Tibial nerve (tissue), 4 donors: ENCODE data around the gene PRXL2A. TPM values are rescaled to one million over a fixed set of nuclear protein-coding genes. Genes with fewer than 3 reads are reported as not detected.

Source experiments
- DNase-seq, 2 donors: peaks; one replicate each; pipeline ENCODE4 v3.0.0-alpha.2; 2019; ENCODE audit warnings: low spot score in 2 of 2
- H3K27ac ChIP-seq, 4 donors: fragments of 200-600 bp; sonication (generic) in 3 of 4; one replicate each; pipeline ENCODE4 v1.5.1; 2017 to 2019; ENCODE audit warnings: mild to moderate bottlenecking in 1 of 4
- H3K27me3 ChIP-seq, 2 donors: fragments of 200-600 bp; sonication (generic) in 1 of 2; one replicate each; pipeline versions ENCODE4 v1.5.1 to v1.6.0; 2017 to 2019
- H3K36me3 ChIP-seq, 3 donors: fragments of 200-600 bp; sonication (generic); one replicate each; pipeline ENCODE4 v1.5.1; 2018 to 2019
- H3K4me1 ChIP-seq, 4 donors: fragments of 200-600 bp; sonication (generic) in 3 of 4; one replicate each; pipeline ENCODE4 v1.5.1; 2017 to 2019
- H3K4me3 ChIP-seq, 4 donors: fragments of 200-600 bp; sonication (generic) in 3 of 4; one replicate each; pipeline ENCODE4 v1.5.1; 2017 to 2019; ENCODE audit warnings: mild to moderate bottlenecking in 1 of 4, moderate library complexity in 1 of 4
- H3K9me3 ChIP-seq, 4 donors: fragments of 200-600 bp; sonication (generic) in 3 of 4; one replicate each; pipeline ENCODE4 v1.5.1; 2017 to 2019
- CTCF ChIP-seq, 5 experiments: fragments of 200-600 bp in 3 of 5; fragments of 450-650 bp in 2 of 5; sonication (generic) in 3 of 5; IDR thresholded peaks; one replicate each; pipeline ENCODE4 v1.5.1; 2016 to 2019; ENCODE audit warnings: antibody characterized with exemption in 5 of 5, mild to moderate bottlenecking in 3 of 5, moderate library complexity in 2 of 5
- EP300 ChIP-seq, 2 donors: sonication (generic); formaldehyde crosslinking; IDR thresholded peaks; one replicate each; pipeline ENCODE4 v1.6.1; 2017; ENCODE audit warnings: antibody characterized with exemption in 2 of 2, mild to moderate bottlenecking in 1 of 2
- POLR2A ChIP-seq, 2 donors: fragments of 450-650 bp; IDR thresholded peaks; one replicate each; pipeline ENCODE4 v1.6.1; 2017; ENCODE audit warnings: antibody characterized with exemption in 2 of 2, mild to moderate bottlenecking in 2 of 2, moderate library complexity in 2 of 2
- WGBS, 2 donors: methylation state at CpG; one replicate each; pipeline ENCODE4 v1.1.5; 2018; 5-methylcytosine and 5-hydroxymethylcytosine counted together
- total RNA-seq, 4 donors: library from RNA; depleted of rRNA; stranded (reverse); fragments of >200 nt; gene quantifications; one replicate each; pipeline ENCODE4 v1.1.0, GENCODE V29; 2016

Gene PRXL2A
- total RNA-seq, 4 donors from 2014 or later, result 94.5 to 176 (median 128) TPM

- 15 to 22% methylated on average over 6 of the region's 6 CpGs for WGBS, 2 donors
- Histone ChIP-seq H3K27me3 (no peaks in the 10 kb centered on the region), H3K4me3 (peak overlapping the region in 3 of 4 donors; percentile 6 to 25 (median 13)), H3K36me3 (peaks cover 0 to 18% (median 3%) of the 10 kb centered on the region in 3 donors), H3K4me1 (peaks cover 0 to 100% (median 98%) of the 10 kb centered on the region in 4 donors), H3K27ac (peak overlapping the region; percentile 81 to 99 (median 90)), H3K9me3 (no peaks in the 10 kb centered on the region)
- DNase-seq, result peak; percentile 66 to 70
- peak in 1 of 5 experiments; percentile 16 for TF ChIP-seq CTCF (IDR thresholded peaks at IDR 0.05)
- TF ChIP-seq EP300 (IDR thresholded peaks at IDR 0.05), result peak; percentile 75 to 93
- peak in 1 of 2 donors; percentile 59 for TF ChIP-seq POLR2A (IDR thresholded peaks at IDR 0.05)
Measured at GRCh38 chr10:80468002-80468401, 59.7 kb downstream of the PRXL2A start.

GRCh38 chr10:80468806-80469421, 60.6 kb downstream of the PRXL2A start:
- 46 to 51% methylated on average over 7 of the region's 7 CpGs for WGBS, 2 donors
- Histone ChIP-seq H3K27me3 (no peaks in the 10 kb centered on the region), H3K27ac (peak overlapping the region; percentile 81 to 99 (median 90)), H3K4me3 (peak overlapping the region in 2 of 4 donors; percentile 8 to 25), H3K36me3 (peaks cover 0 to 18% (median 3%) of the 10 kb centered on the region in 3 donors), H3K4me1 (peaks cover 0 to 100% (median 98%) of the 10 kb centered on the region in 4 donors), H3K9me3 (no peaks in the 10 kb centered on the region)
- TF ChIP-seq POLR2A (IDR thresholded peaks at IDR 0.05), result no peak
- TF ChIP-seq CTCF (IDR thresholded peaks at IDR 0.05), result no peak
- TF ChIP-seq EP300 (IDR thresholded peaks at IDR 0.05), result no peak
- no peak for DNase-seq

GRCh38 chr10:80470266-80470665, 61.9 kb downstream of the PRXL2A start:
- DNase-seq, result no peak
- TF ChIP-seq EP300 (IDR thresholded peaks at IDR 0.05) (no peak), CTCF (IDR thresholded peaks at IDR 0.05) (no peak), POLR2A (IDR thresholded peaks at IDR 0.05) (no peak)
- peak overlapping the region in 3 of 4 donors; percentile 37 to 99 (median 93) for H3K27ac ChIP-seq
- no peak overlapping the region for H3K4me3 ChIP-seq
- 87 to 96% methylated on average over 3 of the region's 3 CpGs for WGBS, 2 donors
- H3K4me1 ChIP-seq, result peaks cover 0 to 100% (median 95%) of the 10 kb centered on the region in 4 donors
- no peaks in the 10 kb centered on the region for H3K27me3 ChIP-seq
- no peaks in the 10 kb centered on the region for H3K9me3 ChIP-seq
- H3K36me3 ChIP-seq, result peaks cover 0 to 18% (median 3%) of the 10 kb centered on the region in 3 donors

GRCh38 chr10:80471001-80471400, 62.6 kb downstream of the PRXL2A start:
- Histone ChIP-seq H3K4me3 (no peak overlapping the region), H3K36me3 (peaks cover 0 to 18% (median 3%) of the 10 kb centered on the region in 3 donors), H3K9me3 (no peaks in the 10 kb centered on the region), H3K27ac (peak overlapping the region in 3 of 4 donors; percentile 37 to 99 (median 93)), H3K4me1 (peaks cover 0 to 100% (median 87%) of the 10 kb centered on the region in 4 donors), H3K27me3 (no peaks in the 10 kb centered on the region)
- TF ChIP-seq CTCF (IDR thresholded peaks at IDR 0.05) (no peak), POLR2A (IDR thresholded peaks at IDR 0.05) (no peak), EP300 (IDR thresholded peaks at IDR 0.05) (no peak)
- WGBS, 2 donors, result 72 to 85% methylated on average over 3 of the region's 3 CpGs
- no peak for DNase-seq

- WGBS, 2 donors, result 68% methylated on average over 4 of the region's 4 CpGs
- peak overlapping the region in 3 of 4 donors; percentile 37 to 99 (median 93) for H3K27ac ChIP-seq
- H3K9me3 ChIP-seq, result no peaks in the 10 kb centered on the region
- no peaks in the 10 kb centered on the region for H3K27me3 ChIP-seq
- H3K4me3 ChIP-seq, result no peak overlapping the region
- peaks cover 0 to 100% (median 83%) of the 10 kb centered on the region in 4 donors for H3K4me1 ChIP-seq
- peaks cover 0 to 18% (median 3%) of the 10 kb centered on the region in 3 donors for H3K36me3 ChIP-seq
- TF ChIP-seq EP300 (IDR thresholded peaks at IDR 0.05) (no peak), CTCF (IDR thresholded peaks at IDR 0.05) (no peak), POLR2A (IDR thresholded peaks at IDR 0.05) (no peak)
- DNase-seq, result no peak
Measured at GRCh38 chr10:80471715-80472233, 63.4 kb downstream of the PRXL2A start.
